ENCODE data around the gene C11orf42. TPM values are rescaled to one million over a fixed set of nuclear protein-coding genes. Genes with fewer than 3 reads are reported as not detected.

C11orf42 gene
- total and polyA plus RNA-seq, 2 donors (not counting 1 experiment from before 2014, with no cell fraction given): not detected

- intact Hi-C loops (cut with micrococcal nuclease): no loop called here
- Mint-ChIP-seq H3K4me1 (no peaks in the 10 kb centered on the region), H3K27me3 (no peaks in the 10 kb centered on the region), H3K9me3 (ENCODE audit: insufficient read depth) (no peaks in the 10 kb centered on the region), H3K4me3 (no peak overlapping the region), H3K27ac (no peak overlapping the region)
- Histone ChIP-seq H2AFZ (ENCODE audit: insufficient read depth, low read depth, low read length, poor library complexity, severe bottlenecking) (no peak overlapping the region), H3K9me3 (ENCODE audit: control extremely low read depth in 1 of 3, control insufficient read depth in 2 of 3, insufficient read depth in 1 of 3, low read length in 2 of 3) (no peaks in the 10 kb centered on the region), H3K36me3 (replicated peaks in 1 of 2; ENCODE audit: control extremely low read depth in 1 of 2, control insufficient read depth in 1 of 2, extremely low read depth in 1 of 2, insufficient read depth in 2 of 2, low read length in 1 of 2) (peaks cover 0 to 36% of the 10 kb centered on the region in 2 experiments), H3K9ac (ENCODE audit: low read length) (no peak overlapping the region), H3K27ac (ENCODE audit: low read length in 2 of 2) (no peak overlapping the region), H3K4me3 (ENCODE audit: control extremely low read depth in 1 of 5, extremely low read depth in 1 of 5, insufficient read depth in 1 of 5, low read depth in 2 of 5, low read length in 4 of 5) (no peak overlapping the region), H3K4me2 (replicated peaks; ENCODE audit: low read depth, low read length, poor library complexity, severe bottlenecking) (no peak overlapping the region), H3K27me3 (replicated peaks in 1 of 4; ENCODE audit: control extremely low read depth in 1 of 4, control insufficient read depth in 3 of 4, insufficient read depth in 4 of 4, low read length in 3 of 4) (no peaks in the 10 kb centered on the region), H3K79me2 (ENCODE audit: control insufficient read depth, insufficient read depth, low read length) (no peaks in the 10 kb centered on the region), H4K20me1 (ENCODE audit: control insufficient read depth, insufficient read depth, low read length, poor library complexity, severe bottlenecking) (no peaks in the 10 kb centered on the region), H3K4me1 (ENCODE audit: control insufficient read depth in 2 of 2, insufficient read depth in 2 of 2, low read length in 2 of 2) (no peaks in the 10 kb centered on the region)
- ChIA-PET POLR2A (no interaction called here), CTCF (no interaction called here)
- 98% methylated on average over 8 of the region's 9 CpGs for WGBS (ENCODE audit: insufficient coverage)
- no peak for ATAC-seq (ENCODE audit: low read depth)
- TF ChIP-seq CTCF (IDR thresholded peaks at IDR 0.05): no peak
- no peak for TF ChIP-seq EZH2 (IDR thresholded peaks at IDR 0.05; ENCODE audit: borderline replicate concordance, insufficient read depth, low read depth, low read length, poor library complexity, severe bottlenecking)
- no peak for DNase-seq
Observed at GRCh38 chr11:6210274-6210955, 5.1 kb downstream of the C11orf42 start.

- H3K4me3 ChIP-seq (ENCODE audit: control extremely low read depth in 1 of 5, extremely low read depth in 1 of 5, insufficient read depth in 1 of 5, low read depth in 2 of 5, low read length in 4 of 5): no peak overlapping the region
- no peaks in the 10 kb centered on the region for H3K4me1 ChIP-seq (ENCODE audit: control insufficient read depth in 2 of 2, insufficient read depth in 2 of 2, low read length in 2 of 2)
- ATAC-seq (ENCODE audit: low read depth) (no peak), DNase-seq (no peak)
- H3K27ac Mint-ChIP-seq: no peak overlapping the region
- no peak overlapping the region for H2AFZ ChIP-seq (ENCODE audit: insufficient read depth, low read depth, low read length, poor library complexity, severe bottlenecking)
- no peaks in the 10 kb centered on the region for H3K9me3 Mint-ChIP-seq (ENCODE audit: insufficient read depth)
- TF ChIP-seq CTCF (IDR thresholded peaks at IDR 0.05) (no peak), EZH2 (IDR thresholded peaks at IDR 0.05; ENCODE audit: borderline replicate concordance, insufficient read depth, low read depth, low read length, poor library complexity, severe bottlenecking) (no peak)
- CTCF ChIA-PET: interaction anchor here (0.6 kb wide), 1 partner anchor 1754 kb away, joined by 3 read pairs; no protein-coding TSS in a partner anchor
- no peaks in the 10 kb centered on the region for H3K4me1 Mint-ChIP-seq
- no peaks in the 10 kb centered on the region for H3K9me3 ChIP-seq (ENCODE audit: control extremely low read depth in 1 of 3, control insufficient read depth in 2 of 3, insufficient read depth in 1 of 3, low read length in 2 of 3)
- H3K27ac ChIP-seq (ENCODE audit: low read length in 2 of 2): no peak overlapping the region
- no peak overlapping the region for H3K4me3 Mint-ChIP-seq
- no peak overlapping the region for H3K4me2 ChIP-seq (replicated peaks; ENCODE audit: low read depth, low read length, poor library complexity, severe bottlenecking)
- no peaks in the 10 kb centered on the region for H3K27me3 Mint-ChIP-seq
- no peaks in the 10 kb centered on the region for H3K27me3 ChIP-seq (replicated peaks in 1 of 4; ENCODE audit: control extremely low read depth in 1 of 4, control insufficient read depth in 3 of 4, insufficient read depth in 4 of 4, low read length in 3 of 4)
- 98% methylated on average over 9 of the region's 10 CpGs for WGBS (ENCODE audit: insufficient coverage)
- H3K9ac ChIP-seq (ENCODE audit: low read length): no peak overlapping the region
- no peaks in the 10 kb centered on the region for H4K20me1 ChIP-seq (ENCODE audit: control insufficient read depth, insufficient read depth, low read length, poor library complexity, severe bottlenecking)
- peaks cover 0 to 68% of the 10 kb centered on the region in 2 experiments for H3K36me3 ChIP-seq (replicated peaks in 1 of 2; ENCODE audit: control extremely low read depth in 1 of 2, control insufficient read depth in 1 of 2, extremely low read depth in 1 of 2, insufficient read depth in 2 of 2, low read length in 1 of 2)
- intact Hi-C loops (cut with micrococcal nuclease): no loop called here
- no peaks in the 10 kb centered on the region for H3K79me2 ChIP-seq (ENCODE audit: control insufficient read depth, insufficient read depth, low read length)
- POLR2A ChIA-PET: no interaction called here
Observed at GRCh38 chr11:6214530-6214929, 9.2 kb downstream of the C11orf42 start.

Data from B cell (primary cell).